KMS-11 (cell line): ENCODE results near the gene RTP5.

ENCODE experiments used
- H2AFZ ChIP-seq: fragments of 200-600 bp; sonication (generic); 2 replicates; pipeline ENCODE4 v1.6.1; 2016; ENCODE audit warnings: antibody characterized with exemption, mixed run types, low read depth
- H3K27ac ChIP-seq: fragments of 200-600 bp; sonication (generic); 2 replicates; pipeline ENCODE4 v1.6.1; 2016; ENCODE audit warnings: mild to moderate bottlenecking, mixed run types
- H3K27me3 ChIP-seq: fragments of 200-600 bp; sonication (generic); 2 replicates; pipeline ENCODE4 v1.6.1; 2017; ENCODE audit warnings: mild to moderate bottlenecking, low read depth, mixed run types, moderate library complexity; ENCODE audit not compliant: insufficient read depth
- H3K36me3 ChIP-seq: fragments of 200-600 bp; sonication (generic); 2 replicates; pipeline ENCODE4 v1.6.1; 2017; ENCODE audit warnings: mild to moderate bottlenecking, mixed run types; ENCODE audit not compliant: insufficient read depth
- H3K4me1 ChIP-seq: fragments of 200-600 bp; sonication (generic); 2 replicates; pipeline ENCODE4 v1.6.1; 2016; ENCODE audit warnings: mild to moderate bottlenecking, low read depth, mixed run types; ENCODE audit not compliant: poor library complexity, severe bottlenecking
- H3K4me2 ChIP-seq: fragments of 200-600 bp; sonication (generic); 2 replicates; pipeline ENCODE4 v1.7.0; 2016; ENCODE audit warnings: mild to moderate bottlenecking, mixed run types
- H3K4me3 ChIP-seq: fragments of 200-600 bp; sonication (generic); IDR thresholded peaks from 2 replicates; pipeline ENCODE4 v1.6.1; 2017; ENCODE audit warnings: low read depth, low read length, mixed read lengths; ENCODE audit not compliant: insufficient read depth
- H3K79me2 ChIP-seq: fragments of 200-600 bp; sonication (generic); 2 replicates; pipeline ENCODE4 v1.6.1; 2016; ENCODE audit warnings: low read depth, mixed run types; ENCODE audit not compliant: insufficient read depth
- H3K9ac ChIP-seq: fragments of 200-600 bp; sonication (generic); 2 replicates; pipeline ENCODE4 v1.6.1; 2016; ENCODE audit warnings: mild to moderate bottlenecking, mixed run types
- H4K20me1 ChIP-seq: fragments of 200-600 bp; sonication (generic); 2 replicates; pipeline ENCODE4 v1.6.1; 2016; ENCODE audit warnings: mild to moderate bottlenecking, mixed run types; ENCODE audit not compliant: insufficient read depth
- TF ChIP-seq, protein P1 (sequence below): fragments of 200-600 bp; sonication (generic); conservative IDR thresholded peaks from 2 replicates; pipeline ENCODE4 v1.6.1; 2017; ENCODE audit warnings: low read depth, mild to moderate bottlenecking, antibody characterized with exemption, low read length, moderate library complexity, mixed read lengths

RTP5 gene

DNA sequence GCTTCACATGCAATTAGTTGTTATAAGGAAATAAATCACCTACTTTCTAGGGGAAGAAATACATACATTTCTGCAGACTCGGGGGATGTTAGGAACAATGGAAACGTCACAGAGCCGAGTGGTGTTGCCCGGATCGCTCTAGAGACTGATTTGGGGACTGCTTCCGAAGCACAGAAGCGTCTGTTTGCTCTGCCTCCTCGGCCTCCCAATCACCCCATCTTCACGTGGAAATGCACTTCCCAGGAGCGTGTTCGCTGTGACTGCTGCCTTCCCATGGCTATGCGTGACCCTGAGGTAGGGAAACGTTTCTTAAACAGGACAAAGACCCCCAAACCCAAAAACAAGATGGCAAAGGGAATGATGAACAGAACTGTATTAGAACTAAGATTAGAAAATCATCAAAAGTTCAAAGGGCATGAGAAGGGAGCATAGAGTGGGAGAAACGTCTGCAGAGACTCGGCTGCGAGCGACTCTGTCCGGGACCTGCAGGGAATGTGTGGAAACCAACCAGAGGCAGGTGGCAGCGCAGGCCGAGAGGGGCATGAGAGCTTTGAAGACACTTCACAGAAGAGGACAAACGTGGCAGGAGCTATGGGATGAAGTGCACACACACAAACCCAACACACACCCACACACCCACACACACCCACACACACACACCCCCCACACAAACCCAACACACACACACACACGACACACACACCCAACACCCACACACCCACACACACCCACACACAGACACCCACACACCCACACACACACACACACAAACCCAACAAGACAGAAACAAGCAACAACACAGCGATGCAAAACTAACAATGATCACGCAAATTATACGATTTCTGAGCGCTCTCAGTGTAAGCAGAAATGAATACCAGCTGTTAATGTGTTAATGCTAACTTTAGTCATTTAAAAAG is 41.3 kb downstream of the RTP5 start:
- Histone ChIP-seq H3K9ac (no peak overlapping the region), H3K27ac (no peak overlapping the region), H2AFZ (no peak overlapping the region), H3K4me1 (no peaks in the 10 kb centered on the region), H3K36me3 (no peaks in the 10 kb centered on the region), H3K79me2 (no peaks in the 10 kb centered on the region), H3K27me3 (no peaks in the 10 kb centered on the region), H3K4me3 (no peak overlapping the region), H3K4me2 (no peak overlapping the region), H4K20me1 (no peaks in the 10 kb centered on the region)
- TF ChIP-seq, protein P1, sequence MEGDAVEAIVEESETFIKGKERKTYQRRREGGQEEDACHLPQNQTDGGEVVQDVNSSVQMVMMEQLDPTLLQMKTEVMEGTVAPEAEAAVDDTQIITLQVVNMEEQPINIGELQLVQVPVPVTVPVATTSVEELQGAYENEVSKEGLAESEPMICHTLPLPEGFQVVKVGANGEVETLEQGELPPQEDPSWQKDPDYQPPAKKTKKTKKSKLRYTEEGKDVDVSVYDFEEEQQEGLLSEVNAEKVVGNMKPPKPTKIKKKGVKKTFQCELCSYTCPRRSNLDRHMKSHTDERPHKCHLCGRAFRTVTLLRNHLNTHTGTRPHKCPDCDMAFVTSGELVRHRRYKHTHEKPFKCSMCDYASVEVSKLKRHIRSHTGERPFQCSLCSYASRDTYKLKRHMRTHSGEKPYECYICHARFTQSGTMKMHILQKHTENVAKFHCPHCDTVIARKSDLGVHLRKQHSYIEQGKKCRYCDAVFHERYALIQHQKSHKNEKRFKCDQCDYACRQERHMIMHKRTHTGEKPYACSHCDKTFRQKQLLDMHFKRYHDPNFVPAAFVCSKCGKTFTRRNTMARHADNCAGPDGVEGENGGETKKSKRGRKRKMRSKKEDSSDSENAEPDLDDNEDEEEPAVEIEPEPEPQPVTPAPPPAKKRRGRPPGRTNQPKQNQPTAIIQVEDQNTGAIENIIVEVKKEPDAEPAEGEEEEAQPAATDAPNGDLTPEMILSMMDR, result no peak

DNA sequence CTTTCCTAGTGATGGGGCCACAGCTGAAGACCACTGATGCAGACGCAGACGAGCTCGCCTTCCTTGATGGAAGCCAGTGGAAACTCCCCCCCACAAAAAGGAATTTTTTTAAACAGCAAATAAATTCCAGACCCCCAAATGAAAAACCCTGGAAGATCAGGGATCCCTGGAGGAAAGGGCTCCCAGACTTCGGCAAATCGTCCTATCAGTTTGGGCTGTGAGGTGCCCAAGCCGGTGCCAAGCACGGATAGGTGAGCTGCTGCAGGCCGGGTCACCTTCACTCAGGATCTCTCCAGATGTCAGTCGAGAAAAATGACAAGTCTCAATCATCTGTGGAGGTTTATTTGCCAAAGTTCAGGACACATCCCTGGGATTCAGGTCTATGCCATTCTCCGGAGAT is 42.0 kb downstream of the RTP5 start:
- no peak overlapping the region for H3K27ac ChIP-seq
- no peak overlapping the region for H2AFZ ChIP-seq
- H3K4me1 ChIP-seq, result no peaks in the 10 kb centered on the region
- H3K27me3 ChIP-seq, result no peaks in the 10 kb centered on the region
- H3K4me2 ChIP-seq, result no peak overlapping the region
- H3K79me2 ChIP-seq, result no peaks in the 10 kb centered on the region
- no peak overlapping the region for H3K9ac ChIP-seq
- TF ChIP-seq, protein P1, result no peak
- H3K4me3 ChIP-seq, result no peak overlapping the region
- H4K20me1 ChIP-seq, result no peaks in the 10 kb centered on the region
- no peaks in the 10 kb centered on the region for H3K36me3 ChIP-seq

DNA sequence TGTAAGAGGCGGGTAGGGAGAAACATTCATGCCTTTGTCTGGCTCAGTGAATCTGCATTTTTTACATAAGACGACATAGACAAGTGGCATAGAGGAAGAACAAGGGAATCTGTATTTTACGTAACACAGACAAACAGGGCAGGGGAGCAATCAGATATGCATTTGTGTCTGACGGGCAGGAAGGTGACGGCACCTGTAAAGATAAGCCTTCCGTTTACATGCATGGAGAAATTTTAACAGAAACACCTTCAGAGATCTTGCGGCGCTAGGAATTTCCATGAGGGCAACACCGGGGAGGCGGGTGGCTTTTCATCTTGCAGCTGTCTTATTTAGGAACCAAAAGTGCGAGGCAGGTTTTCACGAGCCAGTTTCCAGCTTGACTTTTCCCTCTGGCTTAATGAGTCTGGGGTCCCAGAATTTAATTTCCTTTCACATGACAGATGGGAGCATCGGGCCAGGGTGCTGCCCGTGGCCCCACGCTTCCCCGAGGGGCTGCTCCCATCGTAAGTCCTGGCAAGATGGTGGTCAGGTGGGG is 42.6 kb downstream of the RTP5 start:
- H3K4me3 ChIP-seq, result no peak overlapping the region
- no peak overlapping the region for H3K9ac ChIP-seq
- TF ChIP-seq, protein P1, result no peak
- H3K4me1 ChIP-seq, result no peaks in the 10 kb centered on the region
- H3K36me3 ChIP-seq, result no peaks in the 10 kb centered on the region
- no peaks in the 10 kb centered on the region for H3K27me3 ChIP-seq
- H3K27ac ChIP-seq, result no peak overlapping the region
- no peak overlapping the region for H2AFZ ChIP-seq
- H4K20me1 ChIP-seq, result no peaks in the 10 kb centered on the region
- H3K4me2 ChIP-seq, result no peak overlapping the region
- H3K79me2 ChIP-seq, result no peaks in the 10 kb centered on the region

DNA sequence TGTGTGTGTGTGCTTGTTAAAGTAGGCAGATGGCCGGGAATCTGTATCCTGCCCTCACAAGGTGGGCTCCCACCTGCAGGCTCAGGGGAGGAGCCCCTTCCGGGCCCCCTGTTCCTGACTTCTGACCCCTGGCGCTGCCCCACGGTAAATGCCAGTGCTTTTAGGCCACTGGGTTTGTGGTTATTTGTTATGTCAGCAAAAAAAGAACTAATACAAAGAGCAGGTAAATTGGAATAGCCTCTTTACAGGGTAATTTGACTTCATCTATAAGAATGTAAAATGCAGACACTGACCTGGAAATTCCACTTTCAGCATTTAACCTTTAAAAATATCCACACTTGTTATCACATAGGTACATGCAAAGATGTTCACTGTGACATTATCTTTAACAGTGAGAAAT is 44.2 kb downstream of the RTP5 start:
- no peak overlapping the region for H3K4me3 ChIP-seq
- H4K20me1 ChIP-seq, result no peaks in the 10 kb centered on the region

More for the DNA sequence above, 44.2 kb downstream of the RTP5 start:
- H2AFZ ChIP-seq, result no peak overlapping the region
- no peaks in the 10 kb centered on the region for H3K36me3 ChIP-seq
- no peaks in the 10 kb centered on the region for H3K4me1 ChIP-seq
- TF ChIP-seq, protein P1, result no peak
- no peak overlapping the region for H3K9ac ChIP-seq
- no peaks in the 10 kb centered on the region for H3K79me2 ChIP-seq
- no peaks in the 10 kb centered on the region for H3K27me3 ChIP-seq
- H3K4me2 ChIP-seq, result no peak overlapping the region
- no peak overlapping the region for H3K27ac ChIP-seq
